ENCODE results near the gene COL4A2.
"Not testable (repeated sequence)": the region's sequence is repeated elsewhere in the genome, so short reads cannot be mapped to it uniquely, and the experiment has no call there.

COL4A2 gene

DNA sequence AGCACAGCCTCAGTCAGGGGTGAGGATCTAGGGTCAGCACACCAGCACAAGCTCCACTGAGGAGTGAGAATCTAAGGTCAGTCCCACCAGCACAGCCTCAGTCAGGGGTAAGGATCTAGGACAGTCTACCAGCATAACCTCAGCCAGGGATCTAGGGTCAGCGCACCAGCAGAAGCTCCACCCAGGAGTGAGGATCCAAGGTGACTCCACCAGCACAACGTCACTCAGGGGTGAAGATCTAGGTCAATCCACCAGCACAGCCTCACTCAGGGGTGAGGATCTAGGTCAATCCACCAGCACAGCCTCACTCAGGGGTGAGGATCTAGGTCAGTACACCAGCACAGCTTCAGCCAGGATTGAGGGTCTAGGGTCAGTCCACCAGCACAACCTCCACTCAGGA lies 189.9 kb downstream of the COL4A2 start:
- H3K4me3 Mint-ChIP-seq, result no peak overlapping the region
- peaks cover 17% of the 10 kb centered on the region for H3K9me3 Mint-ChIP-seq
- peaks cover 85% of the 10 kb centered on the region for H3K36me3 Mint-ChIP-seq (ENCODE audit: low read depth)

DNA sequence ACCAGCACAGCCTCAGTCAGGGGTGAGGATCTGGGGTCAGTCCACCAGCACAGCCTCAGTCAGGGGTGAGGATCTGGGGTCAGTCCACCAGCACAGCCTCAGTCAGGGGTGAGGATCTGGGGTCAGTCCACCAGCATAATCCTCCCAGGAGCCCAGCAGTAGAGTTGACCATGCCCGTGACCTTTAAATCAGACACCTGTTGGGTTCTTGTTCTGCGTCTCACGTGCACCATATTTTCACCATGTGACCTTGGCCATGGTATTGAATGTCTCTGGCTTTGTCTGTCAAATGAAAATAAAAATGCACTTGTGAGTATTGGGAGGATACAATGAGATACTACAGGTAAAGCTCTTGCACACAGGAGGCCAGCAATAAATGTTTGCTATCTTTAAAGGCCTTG lies 190.8 kb downstream of the COL4A2 start:
- H3K4me1 Mint-ChIP-seq; H3K4me3 Mint-ChIP-seq; H3K27me3 Mint-ChIP-seq (ENCODE audit: low read depth); H3K27ac Mint-ChIP-seq: not testable (repeated sequence)
- peaks cover 89% of the 10 kb centered on the region for H3K36me3 Mint-ChIP-seq (ENCODE audit: low read depth)
- peaks cover 17% of the 10 kb centered on the region for H3K9me3 Mint-ChIP-seq

More for the DNA sequence above, 189.9 kb downstream of the COL4A2 start:
- Mint-ChIP-seq H3K27ac (no peak overlapping the region), H3K27me3 (ENCODE audit: low read depth) (no peaks in the 10 kb centered on the region), H3K4me1 (peaks cover 5% of the 10 kb centered on the region)
- TF ChIP-seq, protein P1, sequence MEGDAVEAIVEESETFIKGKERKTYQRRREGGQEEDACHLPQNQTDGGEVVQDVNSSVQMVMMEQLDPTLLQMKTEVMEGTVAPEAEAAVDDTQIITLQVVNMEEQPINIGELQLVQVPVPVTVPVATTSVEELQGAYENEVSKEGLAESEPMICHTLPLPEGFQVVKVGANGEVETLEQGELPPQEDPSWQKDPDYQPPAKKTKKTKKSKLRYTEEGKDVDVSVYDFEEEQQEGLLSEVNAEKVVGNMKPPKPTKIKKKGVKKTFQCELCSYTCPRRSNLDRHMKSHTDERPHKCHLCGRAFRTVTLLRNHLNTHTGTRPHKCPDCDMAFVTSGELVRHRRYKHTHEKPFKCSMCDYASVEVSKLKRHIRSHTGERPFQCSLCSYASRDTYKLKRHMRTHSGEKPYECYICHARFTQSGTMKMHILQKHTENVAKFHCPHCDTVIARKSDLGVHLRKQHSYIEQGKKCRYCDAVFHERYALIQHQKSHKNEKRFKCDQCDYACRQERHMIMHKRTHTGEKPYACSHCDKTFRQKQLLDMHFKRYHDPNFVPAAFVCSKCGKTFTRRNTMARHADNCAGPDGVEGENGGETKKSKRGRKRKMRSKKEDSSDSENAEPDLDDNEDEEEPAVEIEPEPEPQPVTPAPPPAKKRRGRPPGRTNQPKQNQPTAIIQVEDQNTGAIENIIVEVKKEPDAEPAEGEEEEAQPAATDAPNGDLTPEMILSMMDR (IDR thresholded peaks at IDR 0.05; ENCODE audit: unreplicated experiment in 3 of 3), result no peak

DNA sequence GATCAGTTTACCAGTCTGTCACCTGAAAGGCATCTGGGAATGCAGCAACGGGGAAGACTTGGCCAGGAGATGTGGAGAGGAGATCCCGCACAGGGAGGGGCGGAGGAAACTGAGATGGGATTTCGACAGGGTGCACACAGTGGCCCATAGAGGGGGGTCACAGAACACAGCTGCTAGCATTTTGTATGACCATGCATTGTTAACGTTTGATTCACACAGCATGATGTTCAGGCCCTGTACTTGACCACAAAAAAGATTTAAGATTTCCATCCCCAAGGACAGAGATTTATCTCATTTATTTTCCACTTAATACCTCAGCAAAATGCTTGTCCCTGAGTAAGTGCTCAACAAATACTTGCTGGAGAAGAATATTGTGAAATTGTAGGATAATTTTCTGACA lies 191.2 kb downstream of the COL4A2 start:
- Mint-ChIP-seq H3K27me3 (ENCODE audit: low read depth) (no peaks in the 10 kb centered on the region), H3K4me1 (no peaks in the 10 kb centered on the region), H3K27ac (no peak overlapping the region), H3K4me3 (no peak overlapping the region), H3K36me3 (ENCODE audit: low read depth) (peaks cover 89% of the 10 kb centered on the region), H3K9me3 (peaks cover 17% of the 10 kb centered on the region)
- TF ChIP-seq, protein P1 (IDR thresholded peaks at IDR 0.05; ENCODE audit: unreplicated experiment in 3 of 3), result no peak

DNA sequence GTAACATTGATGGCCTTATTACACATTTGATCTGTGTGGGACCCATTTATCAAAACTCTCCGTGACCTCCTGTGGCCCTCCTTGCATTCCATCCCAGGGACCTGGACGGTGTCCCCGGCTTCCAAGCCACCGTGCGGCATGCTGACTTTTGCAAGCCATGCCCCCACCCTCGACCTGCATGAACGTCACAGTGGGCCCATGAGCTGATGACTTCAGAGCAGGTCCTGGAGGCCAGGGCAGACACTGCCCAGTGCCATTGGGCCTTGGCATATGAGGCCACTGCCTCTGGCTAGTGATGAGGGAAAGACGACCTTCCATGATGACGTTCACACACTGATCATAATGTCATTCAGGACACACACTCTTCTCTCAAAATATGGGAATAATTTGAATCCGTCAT lies 191.7 kb downstream of the COL4A2 start:
- H3K27ac Mint-ChIP-seq, result no peak overlapping the region
- H3K36me3 Mint-ChIP-seq (ENCODE audit: low read depth), result peaks cover 91% of the 10 kb centered on the region
- TF ChIP-seq, protein P1 (IDR thresholded peaks at IDR 0.05; ENCODE audit: unreplicated experiment in 3 of 3), result no peak
- no peak overlapping the region for H3K4me3 Mint-ChIP-seq
- H3K27me3 Mint-ChIP-seq (ENCODE audit: low read depth), result no peaks in the 10 kb centered on the region
- no peaks in the 10 kb centered on the region for H3K4me1 Mint-ChIP-seq
- H3K9me3 Mint-ChIP-seq, result peaks cover 17% of the 10 kb centered on the region

DNA sequence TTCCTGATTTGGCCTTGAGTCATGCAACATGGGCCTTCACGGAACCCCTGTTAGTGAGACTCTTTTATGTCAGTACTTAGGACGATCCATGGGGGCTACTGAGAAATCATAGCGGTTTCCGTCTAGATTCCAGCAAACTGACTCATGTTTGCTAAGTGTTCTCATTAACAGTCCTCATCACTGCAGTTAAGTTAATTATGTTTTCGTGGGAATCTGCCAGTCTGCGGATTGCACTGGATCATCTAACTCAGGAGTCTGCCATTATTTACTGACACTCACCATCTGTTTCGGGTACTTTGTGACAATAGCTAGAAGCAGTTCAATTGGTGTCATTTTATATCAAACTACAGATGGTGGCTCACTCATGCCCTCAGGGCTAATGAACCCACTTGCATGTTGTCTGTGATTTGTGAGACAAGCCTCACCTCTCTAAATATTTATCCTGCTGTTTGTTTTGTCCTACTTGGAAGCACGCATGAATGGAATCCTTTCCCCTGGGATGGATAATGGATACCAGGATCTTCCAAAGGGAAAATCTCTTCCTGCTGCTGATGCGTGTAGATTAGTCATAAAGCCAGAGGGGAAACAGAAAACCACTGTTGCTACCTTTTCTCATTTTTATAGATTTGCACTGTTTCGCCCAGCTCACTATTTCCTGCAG lies 192.7 kb downstream of the COL4A2 start:
- H3K27me3 Mint-ChIP-seq (ENCODE audit: low read depth), result no peaks in the 10 kb centered on the region
- H3K27ac Mint-ChIP-seq, result no peak overlapping the region
- no peaks in the 10 kb centered on the region for H3K4me1 Mint-ChIP-seq
- peaks cover 82% of the 10 kb centered on the region for H3K36me3 Mint-ChIP-seq (ENCODE audit: low read depth)
- TF ChIP-seq, protein P1 (IDR thresholded peaks at IDR 0.05; ENCODE audit: unreplicated experiment in 3 of 3), result no peak
- H3K4me3 Mint-ChIP-seq, result no peak overlapping the region
- H3K9me3 Mint-ChIP-seq, result peaks cover 17% of the 10 kb centered on the region

DNA sequence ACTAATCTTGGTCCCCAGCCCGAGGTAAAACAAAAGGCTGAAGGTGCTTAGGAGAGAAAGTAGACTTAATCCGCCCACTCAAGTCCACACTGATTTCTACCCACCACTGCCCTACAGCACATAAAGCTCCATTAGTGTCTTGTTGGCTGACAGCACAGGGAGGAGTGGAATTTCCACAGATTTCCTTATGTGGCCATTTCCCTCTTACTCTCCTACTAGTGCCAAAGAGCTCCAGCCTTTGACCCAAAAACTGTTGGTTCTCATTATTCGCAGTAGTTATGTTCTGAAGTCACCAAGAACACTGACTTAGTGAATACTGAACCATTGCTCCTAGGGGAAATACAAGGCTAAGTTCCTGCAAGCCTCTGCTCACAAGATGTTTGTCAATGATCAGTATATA lies 193.3 kb downstream of the COL4A2 start:
- Mint-ChIP-seq H3K36me3 (ENCODE audit: low read depth) (peaks cover 77% of the 10 kb centered on the region), H3K27me3 (ENCODE audit: low read depth) (no peaks in the 10 kb centered on the region), H3K4me1 (no peaks in the 10 kb centered on the region), H3K9me3 (peaks cover 17% of the 10 kb centered on the region), H3K27ac (no peak overlapping the region), H3K4me3 (no peak overlapping the region)
- TF ChIP-seq, protein P1 (IDR thresholded peaks at IDR 0.05; ENCODE audit: unreplicated experiment in 3 of 3), result no peak
